HG02970 (cell line): Measurements from ENCODE around the gene SSH2.
"Not testable (repeated sequence)": the region's sequence is repeated elsewhere in the genome, so short reads cannot be mapped to it uniquely, and the experiment has no call there.

Experiments used
- ATAC-seq: cut with Tn5 transposase; IDR thresholded peaks from one replicate; pipeline ENCODE4 v1.9.1; 2021; ENCODE audit warnings: mild to moderate bottlenecking, moderate library complexity, moderate number of reproducible peaks; ENCODE audit not compliant: unreplicated experiment, low FRiP score

The SSH2 gene

DNA sequence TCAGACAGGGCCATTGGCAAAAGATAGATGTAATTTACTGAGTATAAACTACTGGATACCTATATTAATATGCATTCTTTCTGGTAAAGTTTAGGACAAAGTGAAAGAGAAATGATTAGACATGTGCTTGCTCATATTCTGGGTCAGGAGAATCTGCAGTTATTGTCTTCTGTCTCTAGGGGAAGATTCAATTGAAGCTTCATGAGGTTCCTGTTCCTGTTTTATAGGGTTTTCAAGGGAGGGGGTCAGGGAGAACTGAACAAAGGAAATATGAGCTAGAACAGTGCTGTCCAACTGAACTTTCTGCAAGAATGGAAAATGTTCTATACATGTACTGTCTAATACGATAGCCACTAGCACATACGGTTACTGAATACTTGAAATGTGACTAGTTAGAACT lies 248.0 kb downstream of the SSH2 start:
- no peak for ATAC-seq

DNA sequence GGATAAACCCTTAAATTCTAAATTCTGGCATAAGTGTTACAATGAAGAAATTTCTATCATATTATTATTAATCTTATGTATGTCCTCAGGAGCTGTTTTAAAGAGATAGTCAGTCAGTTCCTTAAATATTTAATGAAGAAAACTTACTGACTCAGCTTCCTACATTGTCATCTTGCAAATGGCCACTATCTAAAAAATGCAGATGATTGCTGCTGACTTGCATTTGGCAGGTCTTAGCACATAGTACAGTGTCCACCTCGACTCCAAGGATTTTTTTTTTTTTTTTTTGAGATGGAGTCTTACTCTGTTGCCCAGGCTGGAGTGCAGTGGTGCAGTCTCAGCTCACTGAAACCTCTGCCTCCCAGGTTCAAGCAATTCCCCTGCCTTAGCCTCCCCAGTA lies 252.2 kb downstream of the SSH2 start:
- no peak for ATAC-seq

DNA sequence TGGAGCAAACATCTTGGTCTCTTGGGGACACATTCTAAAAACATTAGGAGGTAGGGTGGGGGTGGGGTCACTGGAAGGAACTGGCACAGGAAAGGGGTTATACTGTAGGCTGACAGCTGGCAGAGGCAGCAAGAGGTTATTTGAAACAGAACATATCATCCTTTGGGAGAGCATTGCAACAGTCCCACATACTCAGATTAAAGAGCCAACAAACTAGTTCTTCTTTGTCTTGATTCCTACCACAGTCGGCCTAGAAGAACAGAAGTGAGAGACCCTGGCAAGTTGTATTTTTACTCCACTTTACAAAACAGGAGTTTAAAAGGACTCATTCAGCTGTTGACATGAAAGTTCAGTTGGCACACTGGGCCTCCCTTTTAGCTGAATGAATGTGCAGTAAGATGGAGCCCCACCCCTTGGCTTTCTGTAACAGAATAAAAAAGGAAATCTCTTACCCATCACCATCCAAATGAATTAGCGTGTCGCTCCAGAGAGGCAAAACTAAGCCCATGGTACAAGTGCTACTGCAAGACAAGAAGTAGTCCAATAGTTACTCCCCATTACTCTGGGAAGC lies 252.7 kb downstream of the SSH2 start:
- no peak for ATAC-seq

DNA sequence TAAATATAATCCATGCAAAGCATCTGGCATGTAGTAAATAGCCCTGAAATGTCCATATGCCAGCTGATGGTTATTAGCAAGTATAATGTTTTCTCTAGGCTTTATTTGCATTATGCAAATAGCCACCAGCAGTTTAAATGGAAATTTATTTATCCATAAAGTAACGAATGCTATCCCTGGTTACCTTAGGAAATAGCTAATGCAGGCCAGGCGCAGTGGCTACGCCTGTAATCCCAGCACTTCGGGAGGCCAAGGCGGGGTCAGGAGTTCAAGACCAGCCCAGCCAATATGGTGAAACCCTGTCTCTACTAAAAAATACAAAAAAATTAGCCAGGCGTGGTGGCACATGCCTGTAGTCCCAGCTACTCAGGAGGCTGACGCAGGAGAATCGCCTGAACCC lies 254.1 kb downstream of the SSH2 start:
- not testable (repeated sequence) for ATAC-seq

DNA sequence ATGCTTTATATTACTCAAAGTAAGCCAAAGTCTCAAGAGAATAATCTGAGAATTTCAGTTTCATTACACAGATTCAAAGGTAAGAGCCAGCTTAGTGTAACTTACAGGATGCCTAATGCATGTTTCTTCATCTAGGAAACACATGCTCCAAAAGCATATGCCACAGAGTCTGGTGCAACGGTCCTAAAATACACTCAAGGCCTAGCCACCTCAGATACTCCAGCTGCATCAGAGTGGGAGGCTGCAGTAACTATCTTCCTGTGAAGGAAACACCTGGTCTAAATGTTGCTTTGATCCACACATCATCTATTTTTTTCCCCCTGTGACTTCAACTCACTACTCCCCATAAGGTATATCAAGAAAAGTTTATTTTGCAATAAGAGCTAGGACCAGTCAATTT lies 255.7 kb downstream of the SSH2 start:
- no peak for ATAC-seq

DNA sequence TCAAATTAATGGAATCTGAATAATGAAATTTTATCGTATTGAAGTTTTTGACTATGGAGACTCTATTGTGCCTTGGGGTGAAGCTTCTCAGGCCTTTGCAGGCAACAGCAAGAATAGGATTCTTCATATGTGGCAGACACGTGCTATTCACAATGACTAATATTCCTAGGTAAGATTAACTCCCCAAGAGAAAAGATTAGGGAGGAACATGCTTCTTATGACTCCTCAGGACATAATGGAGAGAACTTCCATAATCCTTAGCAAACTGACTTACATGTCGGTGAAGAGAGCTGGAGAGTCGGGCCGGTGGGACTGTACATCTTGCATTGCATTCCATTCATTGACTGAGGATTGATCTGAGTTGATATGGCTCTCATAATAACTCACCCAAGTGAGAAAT lies 258.4 kb downstream of the SSH2 start:
- no peak for ATAC-seq

DNA sequence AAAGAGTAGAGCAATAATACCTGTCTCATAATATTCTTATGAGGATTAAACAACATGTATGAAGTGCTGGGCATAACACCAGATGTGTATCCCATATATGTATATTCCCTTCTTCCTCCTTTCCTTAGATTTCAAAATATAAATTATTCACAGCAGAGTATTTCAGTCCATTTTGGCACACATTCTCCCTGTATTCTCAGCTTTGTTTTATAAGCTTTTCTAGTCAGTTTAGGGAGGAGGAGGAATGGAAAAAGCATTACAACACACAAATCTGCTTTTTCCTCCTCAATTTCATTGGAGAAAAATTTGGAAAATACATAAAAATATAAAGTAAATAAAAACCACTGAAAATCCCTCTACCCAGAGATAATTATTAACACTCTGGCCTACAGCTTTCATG lies 260.8 kb downstream of the SSH2 start:
- ATAC-seq: no peak

DNA sequence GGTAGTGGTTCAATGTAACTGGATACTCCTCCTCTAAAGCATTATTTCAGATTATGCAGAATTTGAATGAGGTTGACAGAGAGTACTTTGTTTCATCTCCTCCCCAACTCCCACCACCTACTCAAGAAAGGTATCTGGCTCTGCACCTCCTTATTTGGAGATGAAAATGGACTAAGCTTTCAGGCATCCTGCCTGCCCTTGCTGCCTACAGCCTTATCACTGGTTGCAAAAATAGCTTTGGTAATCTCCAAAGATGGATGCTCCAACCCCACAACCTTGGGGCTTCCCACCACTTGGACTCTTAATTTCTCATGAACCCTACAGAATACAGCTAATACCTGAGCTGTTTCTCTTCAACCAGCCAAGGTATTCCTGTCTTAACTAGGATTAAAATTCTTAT lies 262.1 kb downstream of the SSH2 start:
- no peak for ATAC-seq

DNA sequence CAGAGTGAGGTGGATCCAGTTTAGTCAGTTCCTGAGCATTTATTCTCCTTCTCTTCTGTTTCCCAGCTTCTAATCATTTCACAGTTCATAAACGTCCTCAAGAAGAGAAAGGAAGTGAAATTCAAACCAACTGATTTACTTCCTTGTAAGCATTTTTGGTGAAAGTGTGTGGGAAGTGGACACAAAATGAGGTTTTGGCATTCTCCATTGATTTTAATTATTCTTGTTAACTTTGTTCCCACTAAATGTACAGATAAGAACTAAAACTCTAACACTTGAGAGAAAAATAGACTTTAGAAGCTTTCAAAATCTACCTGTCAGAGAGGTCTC lies 264.6 kb downstream of the SSH2 start:
- no peak for ATAC-seq

DNA sequence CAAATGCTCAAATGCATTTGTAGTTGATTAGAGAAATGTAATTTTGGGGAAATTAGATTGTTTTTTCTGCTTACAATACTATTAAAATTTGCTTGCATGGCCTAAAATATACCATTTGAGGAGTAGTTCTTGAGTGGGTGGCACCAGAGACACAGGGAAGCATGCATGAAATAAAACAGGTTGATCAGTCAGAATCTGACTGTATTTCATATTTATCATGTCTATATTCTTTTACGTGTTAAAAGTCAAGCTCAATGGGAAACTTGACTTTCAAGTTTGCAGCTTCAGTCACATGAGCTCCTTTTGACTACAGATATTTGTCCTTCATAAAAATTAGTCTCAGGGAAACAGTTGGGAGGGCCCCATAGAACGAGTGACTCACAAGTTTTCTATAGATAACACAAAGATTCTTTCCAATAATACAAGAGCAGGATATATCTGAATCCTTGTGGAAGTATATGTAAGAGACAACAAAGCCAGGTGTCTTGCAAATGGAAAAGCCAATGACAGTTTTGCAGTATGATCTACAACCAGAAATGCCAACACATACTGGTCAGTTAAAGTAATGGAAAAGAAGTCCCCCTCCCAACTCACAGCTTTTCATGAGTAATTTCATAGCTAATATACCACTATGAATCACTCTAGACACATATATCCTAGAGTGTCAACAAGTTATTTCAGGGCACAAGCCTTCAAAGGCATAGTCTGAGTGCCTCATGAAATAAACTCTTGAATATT lies 265.1 kb downstream of the SSH2 start:
- ATAC-seq: no peak

DNA sequence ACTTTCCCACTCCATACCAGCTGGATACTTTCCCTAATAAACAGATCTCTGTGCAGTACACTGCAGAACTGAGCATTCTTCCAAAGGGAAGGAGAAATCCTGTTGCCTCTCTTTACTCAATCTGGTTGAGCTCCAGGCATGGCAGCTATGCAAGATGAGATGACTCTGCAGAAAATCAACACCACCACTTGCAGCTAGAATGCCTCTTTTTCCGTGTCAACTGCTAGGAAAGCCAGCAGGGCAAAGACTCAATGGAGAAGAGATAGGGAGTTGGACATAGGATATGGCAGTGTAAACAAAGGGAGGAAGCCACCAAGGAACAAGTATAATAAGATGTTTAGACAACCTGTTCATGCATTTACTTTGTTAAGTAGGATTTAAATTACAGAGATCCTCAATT lies 266.9 kb downstream of the SSH2 start:
- ATAC-seq: no peak

DNA sequence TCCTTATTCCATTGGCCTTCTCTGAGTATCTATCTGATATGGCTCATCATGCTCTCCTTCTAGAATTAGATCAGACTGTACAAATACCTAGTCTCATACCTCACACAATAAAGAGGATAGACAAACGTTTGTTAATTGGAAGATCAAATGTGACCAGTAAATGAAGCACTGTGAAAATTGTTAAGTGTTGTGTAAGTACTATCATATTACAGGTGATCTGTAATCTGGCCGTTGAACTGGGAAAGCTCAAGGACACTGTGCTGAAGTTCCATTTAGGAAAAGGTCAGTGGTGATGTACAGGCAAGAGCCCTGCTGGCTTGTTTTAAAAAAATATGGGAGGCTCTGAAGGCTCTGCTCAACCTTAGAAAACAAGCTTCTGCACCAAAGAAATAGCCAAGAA lies 268.8 kb downstream of the SSH2 start:
- ATAC-seq: no peak

DNA sequence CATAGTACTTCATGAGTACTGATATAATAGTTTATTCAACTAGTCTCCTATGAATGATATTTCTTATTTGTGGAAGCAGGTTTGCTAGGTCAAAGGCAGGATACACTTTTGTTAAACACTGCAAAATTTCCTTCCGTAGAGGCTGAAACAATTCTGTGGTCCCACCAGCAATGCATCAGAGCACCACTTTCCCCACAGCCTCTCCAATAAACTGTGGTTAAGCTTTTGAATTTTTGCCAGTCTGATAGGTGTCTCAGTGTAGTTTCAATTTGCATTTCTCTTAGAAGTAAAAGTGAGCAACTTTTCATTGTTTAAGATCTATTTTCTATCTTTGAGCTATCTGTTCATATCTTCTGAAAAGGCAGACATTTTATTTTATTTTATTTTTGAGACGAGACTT lies 270.9 kb downstream of the SSH2 start:
- no peak for ATAC-seq

DNA sequence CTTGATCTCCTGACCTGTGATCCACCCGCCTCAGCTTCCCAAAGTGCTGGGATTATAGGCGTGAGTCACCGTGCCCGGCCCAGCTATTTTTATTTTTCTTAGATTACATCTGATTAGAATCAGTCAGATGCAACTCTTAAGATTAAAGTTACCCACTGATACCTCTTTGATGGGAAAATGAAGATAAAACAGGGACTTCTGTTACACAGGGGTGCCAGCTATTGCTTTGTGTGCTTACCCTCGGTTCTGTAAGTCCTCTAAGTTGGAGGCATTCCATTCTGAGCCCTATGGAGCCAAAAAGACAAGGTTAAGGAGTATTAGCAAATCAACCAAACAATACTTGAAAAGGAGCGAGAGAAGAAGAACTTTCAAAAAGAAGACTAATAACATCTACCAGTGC lies 274.7 kb downstream of the SSH2 start:
- ATAC-seq: no peak

DNA sequence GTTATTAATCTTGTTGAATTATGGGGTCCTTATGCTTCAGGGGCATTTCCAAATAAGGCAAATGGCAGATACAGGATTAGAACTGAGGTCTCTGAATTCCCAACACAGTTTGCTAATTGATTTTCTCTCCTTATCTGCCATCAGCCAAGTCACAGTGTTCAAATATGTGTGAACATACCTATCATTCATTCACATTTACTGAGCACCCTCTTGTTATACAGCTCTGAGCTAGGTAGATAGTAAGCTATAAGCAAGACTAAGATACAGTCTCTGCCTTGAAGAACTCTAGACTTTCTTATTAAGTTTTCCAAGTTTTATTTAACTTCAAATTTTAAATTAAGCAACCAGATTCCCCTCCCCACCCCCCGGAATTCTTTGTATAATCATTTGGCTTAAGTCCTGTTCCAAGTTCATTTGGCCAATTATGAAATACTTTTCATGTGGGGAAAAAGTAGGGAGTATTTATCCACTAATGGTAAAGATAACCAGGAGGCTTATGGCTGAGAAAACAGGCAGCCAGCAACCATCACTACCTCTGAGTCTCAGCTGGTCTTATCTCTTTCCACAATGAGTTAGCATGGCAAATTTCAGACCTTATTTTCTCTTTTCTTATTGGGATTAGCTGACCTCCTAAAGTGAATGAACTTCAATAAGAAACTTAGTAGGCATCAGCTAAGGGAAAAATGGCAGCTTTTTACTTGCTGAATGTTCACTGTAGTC lies 275.9 kb downstream of the SSH2 start:
- no peak for ATAC-seq

DNA sequence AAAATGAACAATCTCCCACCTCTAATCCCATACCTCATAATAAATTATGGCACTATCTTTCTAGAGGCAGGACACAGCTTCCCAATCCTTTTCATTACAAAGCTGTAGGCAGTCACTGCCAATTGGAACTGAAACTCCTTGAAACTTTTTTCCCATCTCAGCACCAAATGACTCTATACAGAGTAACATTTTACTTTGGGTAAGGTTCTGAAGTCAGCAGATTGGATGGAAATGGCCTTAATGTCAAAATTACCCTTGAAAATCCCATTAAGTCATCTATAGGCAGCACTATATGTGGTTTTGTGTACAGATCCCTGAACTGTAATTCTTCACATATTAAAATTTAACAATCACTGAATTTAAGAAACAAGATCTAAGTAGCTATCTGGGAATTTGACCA lies 277.1 kb downstream of the SSH2 start:
- no peak for ATAC-seq

DNA sequence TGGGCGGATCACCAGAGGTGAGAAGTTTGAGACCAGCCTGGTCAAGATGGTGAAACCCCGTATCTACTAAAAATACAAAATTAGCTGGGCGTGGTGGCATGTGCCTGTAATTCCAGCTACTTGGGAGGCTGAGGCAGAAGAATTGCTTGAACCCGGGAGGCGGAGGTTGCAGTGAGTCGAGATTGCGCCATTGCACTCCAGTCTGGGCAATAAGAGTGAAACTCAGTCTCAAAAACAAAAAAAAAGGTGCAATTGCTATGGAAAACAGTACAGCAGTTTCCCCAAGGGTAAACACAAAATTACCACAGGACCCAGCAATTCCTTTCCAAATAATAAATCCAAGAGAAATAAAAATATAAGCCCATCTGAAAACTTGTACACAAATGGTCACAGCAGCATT lies 278.1 kb downstream of the SSH2 start:
- not testable (repeated sequence) for ATAC-seq

DNA sequence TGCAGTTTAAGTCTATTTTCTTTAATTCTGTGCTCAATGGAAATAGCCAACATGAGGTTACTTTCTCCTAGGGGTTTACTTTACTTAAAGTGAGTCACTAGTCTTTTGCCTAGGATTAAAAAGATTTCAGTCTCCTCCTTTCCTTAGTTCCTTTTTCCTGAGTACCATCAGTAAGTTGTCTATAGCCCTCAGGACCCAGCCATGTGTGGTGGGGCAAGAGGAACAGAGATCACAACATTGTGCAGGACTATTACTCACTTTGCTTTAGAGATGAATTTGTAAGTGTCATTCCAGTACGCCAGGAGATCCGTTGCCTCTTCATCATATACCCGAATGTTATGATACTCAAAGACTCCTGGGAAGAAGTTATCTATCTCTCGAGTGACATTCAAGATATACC lies 279.6 kb downstream of the SSH2 start:
- ATAC-seq: no peak

DNA sequence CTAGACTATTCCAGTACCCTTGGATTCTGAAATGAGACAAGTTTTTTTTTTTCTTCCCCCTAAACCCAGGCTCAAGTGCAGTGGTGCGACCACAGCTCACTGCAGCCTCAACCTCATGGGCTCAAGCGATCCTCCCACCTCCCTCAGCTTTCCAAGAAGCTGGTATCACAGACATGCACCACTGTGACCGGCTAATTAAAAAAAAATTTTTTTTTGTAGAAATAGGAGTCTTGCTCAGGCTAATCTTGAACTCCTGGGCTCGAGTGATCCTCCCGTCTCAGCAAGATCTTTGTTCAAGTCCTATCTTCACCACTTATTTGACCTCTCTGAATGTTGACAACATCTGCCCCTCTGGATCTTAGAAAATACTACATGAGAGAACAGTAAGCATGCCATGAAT lies 280.7 kb downstream of the SSH2 start:
- ATAC-seq: no peak

DNA sequence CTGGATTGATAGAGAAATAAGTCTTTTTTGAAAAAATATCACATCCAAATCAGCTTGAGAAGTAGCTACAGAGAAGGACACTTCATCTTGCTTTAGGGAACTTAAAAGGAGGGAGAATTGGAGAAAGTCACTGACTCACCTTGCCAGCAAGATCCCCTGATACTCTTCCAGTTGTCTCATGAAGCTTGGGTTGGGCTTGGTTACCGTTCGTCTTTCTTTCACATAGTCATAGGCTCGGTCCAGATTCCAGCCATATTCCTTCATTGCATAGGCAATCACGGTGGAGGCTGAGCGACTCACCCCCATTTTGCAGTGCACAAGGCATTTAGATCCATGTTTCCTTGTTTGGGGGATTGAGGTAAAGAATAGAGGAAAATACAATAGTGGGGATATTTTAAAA lies 282.0 kb downstream of the SSH2 start:
- ATAC-seq: no peak

DNA sequence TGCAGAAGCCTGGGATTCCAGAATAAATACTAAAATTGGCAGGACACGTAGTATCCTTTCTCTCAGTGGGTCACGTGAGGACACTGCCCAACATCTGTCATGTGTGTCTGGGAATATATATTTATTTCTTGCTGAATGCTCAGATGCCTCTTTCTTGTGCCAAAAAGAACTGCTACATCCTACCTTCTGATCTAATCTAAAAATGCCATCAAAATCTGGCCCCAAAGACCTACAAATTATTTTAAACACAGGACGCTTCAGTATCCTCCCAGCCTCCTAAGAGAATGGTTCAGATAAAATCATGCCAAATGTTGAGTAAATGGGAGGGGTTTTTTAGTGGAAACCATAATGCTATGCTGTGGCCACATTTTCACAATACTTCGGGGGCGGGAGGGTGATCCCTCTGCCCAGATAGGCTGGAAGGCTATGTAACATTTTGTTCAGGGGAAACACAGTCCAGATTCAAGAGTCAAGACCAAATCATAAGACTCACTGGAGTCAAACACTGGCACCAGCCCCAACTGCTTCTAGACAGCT lies 284.4 kb downstream of the SSH2 start:
- no peak for ATAC-seq

DNA sequence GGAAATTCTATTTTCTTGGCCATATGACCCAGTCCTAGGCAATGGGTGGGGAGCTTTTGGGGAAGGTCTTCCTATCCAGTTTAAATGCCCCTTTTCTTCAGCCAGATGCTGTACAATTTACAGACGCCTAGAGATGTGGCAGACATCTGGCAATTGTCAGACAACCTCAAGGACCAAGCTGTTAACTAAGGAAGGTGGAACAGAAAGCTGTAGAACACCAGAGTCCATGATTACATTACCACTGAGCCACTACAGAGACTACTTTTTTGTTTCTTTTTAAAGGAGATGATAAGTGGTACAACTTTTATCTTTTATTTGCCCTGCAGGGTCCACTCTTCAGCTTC lies 286.2 kb downstream of the SSH2 start:
- no peak for ATAC-seq
